ENCODE measurements around the gene CDK14.

CDK14 gene

DNA sequence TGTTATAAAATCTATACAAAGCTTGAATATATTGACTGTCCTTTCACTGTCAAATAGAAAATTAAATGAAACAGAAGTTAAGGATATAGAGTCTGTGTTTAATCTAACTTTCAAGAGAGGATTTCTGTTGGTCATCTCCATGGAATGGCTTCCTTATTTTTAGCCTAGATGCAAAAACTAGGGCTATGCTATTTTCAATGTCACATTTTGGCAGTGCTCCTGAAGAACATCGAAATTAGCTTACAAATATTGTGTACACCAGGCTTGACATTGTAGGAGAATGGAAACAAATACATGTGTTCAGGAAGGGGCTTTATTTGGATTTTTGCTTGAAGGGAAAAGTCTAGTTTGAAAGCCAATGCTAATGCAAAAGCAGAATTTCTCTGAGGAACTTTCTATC lies 295.4 kb downstream of the CDK14 start:
- Histone ChIP-seq H3K27ac (peak overlapping the region in 1 of 2 donors; percentile 38), H3K4me1 (peaks cover 0 to 53% (median 11%) of the 10 kb centered on the region in 4 donors), H3K9me3 (no peaks in the 10 kb centered on the region), H3K4me3 (no peak overlapping the region), H3K27me3 (no peaks in the 10 kb centered on the region), H3K36me3 (no peaks in the 10 kb centered on the region)
- DNase-seq: no peak
- intact Hi-C loops (cut with DNase I; ENCODE audit: low total_unique reads): no loop called here
- TF ChIP-seq, protein P1, sequence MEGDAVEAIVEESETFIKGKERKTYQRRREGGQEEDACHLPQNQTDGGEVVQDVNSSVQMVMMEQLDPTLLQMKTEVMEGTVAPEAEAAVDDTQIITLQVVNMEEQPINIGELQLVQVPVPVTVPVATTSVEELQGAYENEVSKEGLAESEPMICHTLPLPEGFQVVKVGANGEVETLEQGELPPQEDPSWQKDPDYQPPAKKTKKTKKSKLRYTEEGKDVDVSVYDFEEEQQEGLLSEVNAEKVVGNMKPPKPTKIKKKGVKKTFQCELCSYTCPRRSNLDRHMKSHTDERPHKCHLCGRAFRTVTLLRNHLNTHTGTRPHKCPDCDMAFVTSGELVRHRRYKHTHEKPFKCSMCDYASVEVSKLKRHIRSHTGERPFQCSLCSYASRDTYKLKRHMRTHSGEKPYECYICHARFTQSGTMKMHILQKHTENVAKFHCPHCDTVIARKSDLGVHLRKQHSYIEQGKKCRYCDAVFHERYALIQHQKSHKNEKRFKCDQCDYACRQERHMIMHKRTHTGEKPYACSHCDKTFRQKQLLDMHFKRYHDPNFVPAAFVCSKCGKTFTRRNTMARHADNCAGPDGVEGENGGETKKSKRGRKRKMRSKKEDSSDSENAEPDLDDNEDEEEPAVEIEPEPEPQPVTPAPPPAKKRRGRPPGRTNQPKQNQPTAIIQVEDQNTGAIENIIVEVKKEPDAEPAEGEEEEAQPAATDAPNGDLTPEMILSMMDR (IDR thresholded peaks at IDR 0.05): no peak

DNA sequence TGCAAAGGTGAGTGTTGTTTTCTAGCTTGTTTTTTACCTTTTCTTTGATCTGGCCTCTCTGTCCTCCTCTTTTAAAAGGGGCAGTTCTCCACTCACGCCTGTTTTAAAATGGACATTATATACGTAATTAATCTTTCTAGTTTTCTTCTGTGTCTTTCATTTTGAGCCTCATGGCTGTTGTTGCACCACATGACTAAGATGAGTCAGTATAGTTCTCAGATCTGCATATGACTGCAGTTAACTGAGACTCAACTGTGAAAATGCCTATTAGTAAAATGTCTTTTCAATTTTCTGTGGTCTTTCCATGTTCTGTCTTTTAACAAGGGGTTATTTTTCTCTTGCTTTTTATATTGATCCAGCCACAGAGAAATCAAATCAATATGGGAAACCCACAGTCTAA lies 296.1 kb downstream of the CDK14 start:
- H3K36me3 ChIP-seq: no peaks in the 10 kb centered on the region
- H3K27ac ChIP-seq: peak overlapping the region in 1 of 2 donors; percentile 38
- no peak overlapping the region for H3K4me3 ChIP-seq
- H3K27me3 ChIP-seq: no peaks in the 10 kb centered on the region
- peaks cover 0 to 46% (median 9%) of the 10 kb centered on the region in 4 donors for H3K4me1 ChIP-seq
- no peak for DNase-seq
- H3K9me3 ChIP-seq: no peaks in the 10 kb centered on the region
- intact Hi-C loops (cut with DNase I; ENCODE audit: low total_unique reads): no loop called here
- TF ChIP-seq, protein P1 (IDR thresholded peaks at IDR 0.05): no peak

DNA sequence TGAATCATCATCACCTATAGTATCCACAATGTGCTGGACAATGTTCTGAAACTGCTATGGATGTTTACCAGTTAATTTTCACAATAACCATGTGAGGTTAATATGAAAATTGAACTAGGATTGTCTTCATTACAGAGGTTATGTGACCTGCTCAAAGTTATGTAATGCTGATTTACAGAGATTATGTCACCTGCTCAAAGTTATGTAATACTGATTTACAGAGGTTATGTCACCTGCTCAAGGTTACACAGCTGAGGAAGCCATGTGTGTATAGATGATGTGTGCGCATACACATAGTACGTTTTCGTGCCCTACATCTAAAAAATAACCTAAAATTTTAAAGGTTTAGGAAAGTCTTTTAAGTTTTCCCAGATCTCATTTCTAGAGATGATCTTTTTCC lies 298.0 kb downstream of the CDK14 start:
- no peak for DNase-seq
- TF ChIP-seq, protein P1 (IDR thresholded peaks at IDR 0.05): no peak
- no peak overlapping the region for H3K27ac ChIP-seq
- no peak overlapping the region for H3K4me3 ChIP-seq
- H3K36me3 ChIP-seq: no peaks in the 10 kb centered on the region
- no peaks in the 10 kb centered on the region for H3K27me3 ChIP-seq
- peaks cover 0 to 28% (median 6%) of the 10 kb centered on the region in 4 donors for H3K4me1 ChIP-seq
- intact Hi-C loops (cut with DNase I; ENCODE audit: low total_unique reads): no loop called here
- no peaks in the 10 kb centered on the region for H3K9me3 ChIP-seq

DNA sequence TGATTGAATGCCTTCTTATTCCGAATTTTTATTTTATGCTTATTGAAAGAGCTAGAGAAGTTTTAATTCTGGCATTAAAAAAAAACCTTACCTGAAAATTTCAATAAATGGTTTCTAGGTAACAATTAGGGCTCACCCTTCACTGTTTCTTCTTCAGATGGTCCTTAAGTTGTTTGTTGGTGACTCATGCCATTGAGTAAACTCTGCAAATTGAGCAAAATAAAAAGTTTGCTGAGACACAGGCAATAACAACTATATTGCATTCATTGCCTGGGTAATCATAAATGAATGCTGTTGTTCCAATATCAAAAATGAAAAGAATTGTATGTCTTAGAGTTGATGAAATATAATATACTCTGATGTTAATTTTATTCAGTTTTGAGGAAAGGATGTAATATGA lies 300.3 kb downstream of the CDK14 start:
- Histone ChIP-seq H3K27ac (no peak overlapping the region), H3K27me3 (no peaks in the 10 kb centered on the region), H3K9me3 (no peaks in the 10 kb centered on the region), H3K4me1 (peaks cover 0 to 8% (median 3%) of the 10 kb centered on the region in 4 donors), H3K4me3 (no peak overlapping the region), H3K36me3 (no peaks in the 10 kb centered on the region)
- intact Hi-C loops (cut with DNase I; ENCODE audit: low total_unique reads): no loop called here
- no peak for DNase-seq
- TF ChIP-seq, protein P1 (IDR thresholded peaks at IDR 0.05): no peak

DNA sequence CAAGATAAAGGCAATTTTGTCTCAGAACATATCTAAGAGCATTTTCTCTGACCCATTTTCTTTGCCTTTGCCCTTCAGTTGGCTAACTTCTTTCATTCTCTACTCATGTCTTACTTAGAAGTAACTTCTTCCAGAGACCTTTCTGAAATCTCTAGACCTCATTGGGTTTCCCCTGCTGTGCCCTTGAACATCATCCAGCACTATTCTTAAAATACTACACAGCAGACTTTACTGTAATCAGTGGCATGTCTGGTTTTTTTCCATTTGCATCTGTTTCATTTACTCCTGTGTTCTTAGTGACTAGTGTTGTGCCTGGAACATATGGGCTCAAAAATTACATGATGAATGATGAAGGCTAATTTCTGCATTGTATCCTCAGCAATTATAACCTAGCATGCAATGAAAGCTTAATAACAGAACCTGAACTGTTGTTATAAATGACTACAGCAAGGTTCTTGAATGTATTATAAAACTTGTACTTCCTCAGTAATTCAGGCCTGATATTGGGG lies 301.9 kb downstream of the CDK14 start:
- H3K27me3 ChIP-seq: no peaks in the 10 kb centered on the region
- intact Hi-C loops (cut with DNase I; ENCODE audit: low total_unique reads): no loop called here

More for the DNA sequence above, 301.9 kb downstream of the CDK14 start:
- Histone ChIP-seq H3K9me3 (no peaks in the 10 kb centered on the region), H3K36me3 (no peaks in the 10 kb centered on the region), H3K4me3 (no peak overlapping the region), H3K27ac (no peak overlapping the region), H3K4me1 (no peaks in the 10 kb centered on the region)
- no peak for DNase-seq
- TF ChIP-seq, protein P1 (IDR thresholded peaks at IDR 0.05): no peak

All from tibial artery (tissue), 4 donors.